HepG2 (cell line): ENCODE measurements around the gene DPH1. TPM values are rescaled to one million over a fixed set of nuclear protein-coding genes. Genes with fewer than 3 reads are reported as not detected.

ENCODE experiments used
- ARNTL ChIP-seq: sonication (generic); formaldehyde crosslinking; IDR thresholded peaks from 2 replicates; pipeline ENCODE4 v1.4.0; 2020; ENCODE audit warnings: mild to moderate bottlenecking, missing genetic modification reagents
- ASH2L ChIP-seq: fragments of 300-600, 200-600 bp; sonication (generic); IDR thresholded peaks from 2 replicates; pipeline ENCODE4 v1.7.0; 2017; ENCODE audit warnings: low read depth, mild to moderate bottlenecking, moderate library complexity, mixed read lengths, low read length; ENCODE audit not compliant: insufficient read length
- BRF2 ChIP-seq: sonication (generic); formaldehyde crosslinking; IDR thresholded peaks from 2 replicates; pipeline ENCODE4 v1.8.1; 2022; ENCODE audit warnings: mild to moderate bottlenecking, missing genetic modification reagents
- DR1 ChIP-seq: sonication (generic); formaldehyde crosslinking; IDR thresholded peaks from 2 replicates; pipeline ENCODE4 v1.8.0; 2021; ENCODE audit warnings: mild to moderate bottlenecking, missing genetic modification reagents, inconsistent platforms
- KDM1A ChIP-seq: IDR thresholded peaks from 2 replicates; pipeline ENCODE4 v1.6.1; 2016; ENCODE audit warnings: missing compliant biosample characterization
- POLR2AphosphoS2 ChIP-seq: IDR thresholded peaks from 2 replicates; pipeline ENCODE4 v1.6.1; 2011; ENCODE audit warnings: low read depth, low read length, improper control_type of control experiment
- SNAI1 ChIP-seq: sonication (generic); formaldehyde crosslinking; IDR thresholded peaks from 2 replicates; pipeline ENCODE4 v1.5.0; 2020; ENCODE audit warnings: mild to moderate bottlenecking, missing genetic modification reagents, borderline replicate concordance
- ZBTB1 ChIP-seq: sonication (generic); formaldehyde crosslinking; IDR thresholded peaks from 2 replicates; pipeline ENCODE4 v1.4.0; 2020; ENCODE audit warnings: missing genetic modification reagents, borderline replicate concordance
- ZNF124 ChIP-seq: sonication (generic); formaldehyde crosslinking; IDR thresholded peaks from 2 replicates; pipeline ENCODE4 v1.4.0; 2020; ENCODE audit warnings: missing genetic modification reagents
- ZNF225 ChIP-seq: sonication (generic); formaldehyde crosslinking; IDR thresholded peaks from 2 replicates; pipeline ENCODE4 v1.4.0; 2020; ENCODE audit warnings: mild to moderate bottlenecking, missing genetic modification reagents
- ZNF234 ChIP-seq: sonication (generic); formaldehyde crosslinking; conservative IDR thresholded peaks from 2 replicates; pipeline ENCODE4 v1.5.1; 2020; ENCODE audit warnings: mild to moderate bottlenecking, missing genetic modification reagents
- ZNF639 ChIP-seq: conservative IDR thresholded peaks from 2 replicates; pipeline ENCODE4 v1.6.1; 2018; ENCODE audit warnings: missing genetic modification reagents
- ZNF800 ChIP-seq: sonication (generic); formaldehyde crosslinking; IDR thresholded peaks from 2 replicates; pipeline ENCODE4 v1.4.0; 2020; ENCODE audit warnings: missing genetic modification reagents
- polyA plus RNA-seq, 8 experiments: library from polyadenylated mRNA; depleted of rRNA in 3 of 8; stranded (reverse) in 7 of 8; unstranded in 1 of 8; fragments of >200 nt; fragmentation: Illumina TruSeq in 4 of 8; extraction: Trizol in 4 of 8; gene quantifications; 2 replicates each; pipeline versions ENCODE4 v1.2.1 to v1.2.3, GENCODE V29; 2011 to 2016; ENCODE audit warnings: low read depth in 4 of 8, missing spikeins in 1 of 8, mixed read lengths in 1 of 8; ENCODE audit not compliant: insufficient read depth in 1 of 8
- total RNA-seq, 5 experiments: library from RNA; depleted of rRNA; stranded (reverse); fragments of >200 nt; fragmentation: Illumina TruSeq; extraction: Trizol; gene quantifications; 2 replicates each; pipeline ENCODE4 v1.2.3, GENCODE V29; 2016; ENCODE audit warnings: low read depth in 1 of 5
- TF ChIP-seq, protein P1 (sequence below): sonication (generic); formaldehyde crosslinking; IDR thresholded peaks from 2 replicates; pipeline ENCODE4 v1.5.0; 2020; ENCODE audit warnings: mild to moderate bottlenecking, missing genetic modification reagents
- TF ChIP-seq, protein P2 (sequence below): sonication (generic); formaldehyde crosslinking; IDR thresholded peaks from 2 replicates; pipeline ENCODE4 v1.9.0; 2021; ENCODE audit warnings: missing genetic modification reagents, borderline replicate concordance

DPH1 gene
- total and polyA plus RNA-seq, 2 of the 13 experiments (the other 11 are each of a cell fraction or from before 2014, with no cell fraction given) = 25.3 to 42.8 TPM

DNA sequence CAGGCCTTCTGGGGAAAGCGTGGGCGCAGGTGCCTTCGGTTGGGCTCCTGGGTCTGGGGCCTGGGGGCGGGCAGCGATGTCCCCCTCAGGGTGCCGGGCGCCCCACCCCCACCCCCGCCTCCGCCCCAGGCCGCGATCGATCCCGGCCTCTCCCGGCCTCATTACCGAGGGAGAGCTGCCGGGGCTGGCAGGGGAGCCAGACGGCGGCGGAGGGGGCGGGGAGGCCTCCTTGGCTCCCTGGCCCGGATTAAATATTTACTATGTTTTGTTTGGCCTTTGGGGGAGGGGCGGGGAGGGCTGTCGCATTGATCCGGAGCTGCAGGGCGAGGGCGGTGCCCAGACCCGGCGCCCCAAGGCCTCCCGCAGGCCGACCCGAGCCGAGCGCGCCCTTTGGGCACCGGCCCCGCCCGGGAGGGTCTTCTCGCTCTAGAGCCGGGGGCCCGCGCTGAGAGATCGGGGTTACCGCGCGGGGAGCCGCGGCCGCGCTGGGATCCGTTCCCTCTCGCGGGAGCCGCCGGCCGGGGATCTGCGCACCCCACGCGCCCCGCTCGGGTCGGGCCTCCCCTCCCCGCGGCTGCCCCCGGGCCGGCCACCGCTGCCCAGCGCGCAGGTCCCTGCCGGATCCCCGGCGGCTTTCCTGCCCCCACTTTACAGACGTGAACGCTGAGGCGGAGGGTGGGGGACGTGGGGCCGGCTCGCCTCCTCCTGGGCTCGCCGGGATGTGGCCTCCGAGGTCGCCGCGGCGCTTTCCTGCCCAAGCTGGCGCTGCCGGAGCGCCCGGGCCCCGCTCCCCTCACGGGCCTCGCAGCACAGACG, 31.8 kb upstream of the DPH1 start (continued):
- TF ChIP-seq ZNF639 (CRISPR knock-in tag) (no peak; the same call in 1 of the 2 replicates), KDM1A (CRISPR knock-in tag) (0 out of 2 replicates have a peak, but pooled peaks have one; percentile 10), ZNF234 (CRISPR knock-in tag) (no peak), ARNTL (no peak), ZBTB1 (CRISPR knock-in tag) (no peak), DR1 (no peak; the same call in 1 of the 2 replicates), BRF2 (CRISPR knock-in tag) (peak; percentile 47; the same call in 1 of the 2 replicates), POLR2AphosphoS2 (no peak), ZNF225 (no peak), SNAI1 (0 out of 2 replicates have a peak, but pooled peaks have one; percentile 3), ASH2L (peak; percentile 0), ZNF800 (CRISPR knock-in tag) (0 out of 2 replicates have a peak, but pooled peaks have one; percentile 7), ZNF124 (CRISPR knock-in tag) (no peak)
- TF ChIP-seq, protein P1, sequence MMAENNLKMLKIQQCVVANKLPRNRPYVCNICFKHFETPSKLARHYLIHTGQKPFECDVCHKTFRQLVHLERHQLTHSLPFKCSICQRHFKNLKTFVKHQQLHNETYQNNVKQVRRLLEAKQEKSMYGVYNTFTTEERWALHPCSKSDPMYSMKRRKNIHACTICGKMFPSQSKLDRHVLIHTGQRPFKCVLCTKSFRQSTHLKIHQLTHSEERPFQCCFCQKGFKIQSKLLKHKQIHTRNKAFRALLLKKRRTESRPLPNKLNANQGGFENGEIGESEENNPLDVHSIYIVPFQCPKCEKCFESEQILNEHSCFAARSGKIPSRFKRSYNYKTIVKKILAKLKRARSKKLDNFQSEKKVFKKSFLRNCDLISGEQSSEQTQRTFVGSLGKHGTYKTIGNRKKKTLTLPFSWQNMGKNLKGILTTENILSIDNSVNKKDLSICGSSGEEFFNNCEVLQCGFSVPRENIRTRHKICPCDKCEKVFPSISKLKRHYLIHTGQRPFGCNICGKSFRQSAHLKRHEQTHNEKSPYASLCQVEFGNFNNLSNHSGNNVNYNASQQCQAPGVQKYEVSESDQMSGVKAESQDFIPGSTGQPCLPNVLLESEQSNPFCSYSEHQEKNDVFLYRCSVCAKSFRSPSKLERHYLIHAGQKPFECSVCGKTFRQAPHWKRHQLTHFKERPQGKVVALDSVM = no peak
- TF ChIP-seq, protein P2, sequence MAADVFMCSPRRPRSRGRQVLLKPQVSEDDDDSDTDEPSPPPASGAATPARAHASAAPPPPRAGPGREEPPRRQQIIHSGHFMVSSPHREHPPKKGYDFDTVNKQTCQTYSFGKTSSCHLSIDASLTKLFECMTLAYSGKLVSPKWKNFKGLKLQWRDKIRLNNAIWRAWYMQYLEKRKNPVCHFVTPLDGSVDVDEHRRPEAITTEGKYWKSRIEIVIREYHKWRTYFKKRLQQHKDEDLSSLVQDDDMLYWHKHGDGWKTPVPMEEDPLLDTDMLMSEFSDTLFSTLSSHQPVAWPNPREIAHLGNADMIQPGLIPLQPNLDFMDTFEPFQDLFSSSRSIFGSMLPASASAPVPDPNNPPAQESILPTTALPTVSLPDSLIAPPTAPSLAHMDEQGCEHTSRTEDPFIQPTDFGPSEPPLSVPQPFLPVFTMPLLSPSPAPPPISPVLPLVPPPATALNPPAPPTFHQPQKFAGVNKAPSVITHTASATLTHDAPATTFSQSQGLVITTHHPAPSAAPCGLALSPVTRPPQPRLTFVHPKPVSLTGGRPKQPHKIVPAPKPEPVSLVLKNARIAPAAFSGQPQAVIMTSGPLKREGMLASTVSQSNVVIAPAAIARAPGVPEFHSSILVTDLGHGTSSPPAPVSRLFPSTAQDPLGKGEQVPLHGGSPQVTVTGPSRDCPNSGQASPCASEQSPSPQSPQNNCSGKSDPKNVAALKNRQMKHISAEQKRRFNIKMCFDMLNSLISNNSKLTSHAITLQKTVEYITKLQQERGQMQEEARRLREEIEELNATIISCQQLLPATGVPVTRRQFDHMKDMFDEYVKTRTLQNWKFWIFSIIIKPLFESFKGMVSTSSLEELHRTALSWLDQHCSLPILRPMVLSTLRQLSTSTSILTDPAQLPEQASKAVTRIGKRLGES = no peak
